Body of pancreas (tissue), 4 donors: ENCODE results near the gene SPOCK1. TPM values are rescaled to one million over a fixed set of nuclear protein-coding genes. Genes with fewer than 3 reads are reported as not detected.

Experiments
- ATAC-seq: fragments of 150-250 bp; one replicate; pipeline ENCODE4 v1.9.1; 2016
- DNase-seq, 4 donors: peaks; one replicate each; pipeline ENCODE4 v3.0.0-alpha.2; 2019
- H3K27ac ChIP-seq, 4 donors: fragments of 200-600 bp; sonication (generic); 1 replicate in 3 of 4; 2 replicates in 1 of 4; pipeline versions ENCODE4 v1.5.1 to v1.6.1; 2016 to 2019; ENCODE audit warnings: mild to moderate bottlenecking in 1 of 4, mixed read lengths in 1 of 4, moderate library complexity in 1 of 4
- H3K27me3 ChIP-seq, 2 donors: fragments of 200-600 bp; sonication (generic); one replicate each; pipeline ENCODE4 v1.6.0; 2016; ENCODE audit warnings: mild to moderate bottlenecking in 1 of 2
- H3K36me3 ChIP-seq, 2 donors: fragments of 200-600 bp; sonication (generic); replicated peaks in 1 of 2; 2 replicates each; pipeline ENCODE4 v1.5.1; 2016; ENCODE audit warnings: low read depth in 2 of 2; ENCODE audit not compliant: insufficient read depth in 1 of 2
- H3K4me1 ChIP-seq: fragments of 200-600 bp; sonication (generic); one replicate; pipeline ENCODE4 v1.6.0; 2016
- H3K4me3 ChIP-seq, 2 donors: fragments of 200-600 bp; sonication (generic); 1 replicate in 1 of 2; 2 replicates in 1 of 2; pipeline ENCODE4 v1.5.1; 2016 to 2019
- H3K9me3 ChIP-seq, 3 donors: fragments of 200-600 bp; sonication (generic); 1 replicate in 2 of 3; 2 replicates in 1 of 3; pipeline ENCODE4 v1.5.1; 2016
- POLR2A ChIP-seq, 3 donors: fragments of 450-650 bp; IDR thresholded peaks; one replicate each; pipeline ENCODE4 v1.6.1; 2016; ENCODE audit warnings: antibody characterized with exemption in 3 of 3, mild to moderate bottlenecking in 2 of 3
- WGBS, 2 donors: methylation state at CpG; one replicate each; pipeline ENCODE4 v1.1.5; 2017; 5-methylcytosine and 5-hydroxymethylcytosine counted together
- intact Hi-C: fragments of 100-400 bp; cut with DNase I; formaldehyde crosslinking; loops from one replicate; pipeline ENCODE4 v1.15.1; 2023
- total RNA-seq, 2 donors: library from RNA; depleted of rRNA; stranded (reverse); fragments of >200 nt; gene quantifications; one replicate each; pipeline ENCODE4 v1.1.0, GENCODE V29; 2016
- TF ChIP-seq, protein P1 (sequence below), 7 experiments: fragments of 450-650 bp in 4 of 7; fragments of 200-600 bp in 3 of 7; sonication (generic) in 3 of 7; IDR thresholded peaks; one replicate each; pipeline ENCODE4 v1.5.1; 2016 to 2019; ENCODE audit warnings: antibody characterized with exemption in 7 of 7

Gene SPOCK1
- total RNA-seq, 2 donors from 2014 or later: 22.4 to 30.6 TPM

DNA sequence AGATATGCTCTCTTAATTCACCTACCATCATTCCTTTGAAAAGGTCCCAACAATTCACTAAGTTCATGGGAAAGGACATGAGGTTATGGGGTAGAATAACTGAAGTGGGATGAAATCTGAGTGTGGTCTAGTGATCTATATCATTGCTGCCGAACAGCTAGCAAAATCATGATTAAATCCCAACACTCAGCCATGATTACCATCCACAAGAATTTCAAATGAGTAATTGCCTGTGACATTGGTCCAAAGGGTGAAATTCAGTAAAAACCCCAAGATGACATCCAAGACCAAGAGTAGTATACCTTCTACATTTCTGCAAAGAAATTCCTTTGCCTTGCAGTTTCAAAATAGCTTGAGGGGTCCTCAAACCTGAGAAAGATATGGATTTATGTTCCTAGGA is 225.6 kb downstream of the SPOCK1 start:
- TF ChIP-seq, protein P1, sequence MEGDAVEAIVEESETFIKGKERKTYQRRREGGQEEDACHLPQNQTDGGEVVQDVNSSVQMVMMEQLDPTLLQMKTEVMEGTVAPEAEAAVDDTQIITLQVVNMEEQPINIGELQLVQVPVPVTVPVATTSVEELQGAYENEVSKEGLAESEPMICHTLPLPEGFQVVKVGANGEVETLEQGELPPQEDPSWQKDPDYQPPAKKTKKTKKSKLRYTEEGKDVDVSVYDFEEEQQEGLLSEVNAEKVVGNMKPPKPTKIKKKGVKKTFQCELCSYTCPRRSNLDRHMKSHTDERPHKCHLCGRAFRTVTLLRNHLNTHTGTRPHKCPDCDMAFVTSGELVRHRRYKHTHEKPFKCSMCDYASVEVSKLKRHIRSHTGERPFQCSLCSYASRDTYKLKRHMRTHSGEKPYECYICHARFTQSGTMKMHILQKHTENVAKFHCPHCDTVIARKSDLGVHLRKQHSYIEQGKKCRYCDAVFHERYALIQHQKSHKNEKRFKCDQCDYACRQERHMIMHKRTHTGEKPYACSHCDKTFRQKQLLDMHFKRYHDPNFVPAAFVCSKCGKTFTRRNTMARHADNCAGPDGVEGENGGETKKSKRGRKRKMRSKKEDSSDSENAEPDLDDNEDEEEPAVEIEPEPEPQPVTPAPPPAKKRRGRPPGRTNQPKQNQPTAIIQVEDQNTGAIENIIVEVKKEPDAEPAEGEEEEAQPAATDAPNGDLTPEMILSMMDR (IDR thresholded peaks at IDR 0.05): no peak
- no peak for TF ChIP-seq POLR2A (IDR thresholded peaks at IDR 0.05)
- Histone ChIP-seq H3K36me3 (no peaks in the 10 kb centered on the region), H3K4me1 (peaks cover 14% of the 10 kb centered on the region), H3K27ac (no peak overlapping the region), H3K27me3 (no peaks in the 10 kb centered on the region), H3K9me3 (no peaks in the 10 kb centered on the region), H3K4me3 (no peak overlapping the region)
- intact Hi-C loops: no loop called here
- DNase-seq (no peak), ATAC-seq (no peak)
- 74 to 80% methylated on average over 1 of the region's 1 CpG for WGBS, 2 donors

- intact Hi-C loops: no loop called here
- ATAC-seq (no peak), DNase-seq (no peak)
- no peak for TF ChIP-seq POLR2A (IDR thresholded peaks at IDR 0.05)
- TF ChIP-seq, protein P1 (IDR thresholded peaks at IDR 0.05): no peak
- H3K4me1 ChIP-seq: peaks cover 14% of the 10 kb centered on the region
- no peak overlapping the region for H3K27ac ChIP-seq
- no peaks in the 10 kb centered on the region for H3K9me3 ChIP-seq
- H3K4me3 ChIP-seq: no peak overlapping the region
- H3K36me3 ChIP-seq: no peaks in the 10 kb centered on the region
- no peaks in the 10 kb centered on the region for H3K27me3 ChIP-seq
Observed at GRCh38 chr5:137272831-137273230, 226.3 kb downstream of the SPOCK1 start.

- intact Hi-C loops: no loop called here
- H3K4me1 ChIP-seq: peaks cover 14% of the 10 kb centered on the region
- WGBS, 2 donors: 57 to 60% methylated on average over 2 of the region's 2 CpGs
Observed at GRCh38 chr5:137269946-137270345, 229.2 kb downstream of the SPOCK1 start.

DNA sequence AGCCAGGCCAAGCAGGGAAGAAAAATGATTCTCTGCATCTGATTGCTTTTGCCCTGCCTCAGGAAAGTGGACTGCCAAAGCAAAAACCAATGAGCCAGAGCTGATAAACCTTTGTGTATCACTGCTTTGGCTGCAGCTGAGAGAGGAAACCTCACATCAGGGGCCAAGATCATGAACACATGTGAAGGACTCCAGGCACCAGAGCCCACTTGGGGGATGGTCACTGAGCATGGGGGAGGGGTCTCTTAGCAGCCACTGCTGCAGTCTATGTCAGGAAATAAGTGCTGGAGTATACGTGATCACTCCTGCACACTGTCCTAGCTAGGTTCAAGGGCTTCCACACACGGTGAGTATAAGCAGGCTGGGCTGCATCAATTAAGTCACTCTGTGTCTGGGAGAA is 229.9 kb downstream of the SPOCK1 start:
- H3K4me3 ChIP-seq: no peak overlapping the region
- no peak overlapping the region for H3K27ac ChIP-seq
- 23 to 27% methylated on average over 2 of the region's 2 CpGs for WGBS, 2 donors
- no peaks in the 10 kb centered on the region for H3K36me3 ChIP-seq
- H3K4me1 ChIP-seq: peaks cover 14% of the 10 kb centered on the region
- H3K9me3 ChIP-seq: no peaks in the 10 kb centered on the region
- no peak for ATAC-seq
- DNase-seq: no peak
- TF ChIP-seq, protein P1 (IDR thresholded peaks at IDR 0.05): no peak
- no peak for TF ChIP-seq POLR2A (IDR thresholded peaks at IDR 0.05)
- H3K27me3 ChIP-seq: no peaks in the 10 kb centered on the region
- intact Hi-C loops: no loop called here

More at GRCh38 chr5:137269946-137270345, 229.2 kb downstream of the SPOCK1 start:
- ATAC-seq (no peak), DNase-seq (no peak)
- Histone ChIP-seq H3K9me3 (no peaks in the 10 kb centered on the region), H3K27ac (no peak overlapping the region), H3K36me3 (no peaks in the 10 kb centered on the region), H3K4me3 (no peak overlapping the region), H3K27me3 (no peaks in the 10 kb centered on the region)
- TF ChIP-seq POLR2A (IDR thresholded peaks at IDR 0.05): no peak
- TF ChIP-seq, protein P1 (IDR thresholded peaks at IDR 0.05): no peak

DNA sequence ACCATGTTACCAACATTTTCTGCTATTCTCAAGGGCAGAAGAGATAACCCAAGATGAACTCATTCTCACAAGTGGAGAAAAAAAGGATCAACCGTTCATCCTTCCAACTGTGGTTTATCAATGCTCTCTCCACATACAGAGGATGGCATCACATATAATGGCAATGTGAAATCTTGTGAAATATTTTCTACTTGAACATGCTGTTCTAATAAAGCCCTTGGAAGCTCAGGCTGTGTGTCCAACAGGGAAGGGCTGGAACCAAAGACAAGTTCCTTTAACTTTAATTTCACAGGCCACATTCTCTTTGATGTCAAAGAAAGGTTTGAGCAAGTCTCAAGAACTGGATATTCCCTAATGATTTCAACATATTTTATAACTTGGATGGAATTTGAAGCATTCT is 230.5 kb downstream of the SPOCK1 start:
- intact Hi-C loops: no loop called here
- ATAC-seq (no peak), DNase-seq (no peak)
- no peak overlapping the region for H3K27ac ChIP-seq
- WGBS, 2 donors: 83 to 91% methylated on average over 1 of the region's 1 CpG
- no peaks in the 10 kb centered on the region for H3K27me3 ChIP-seq
- no peak overlapping the region for H3K4me3 ChIP-seq
- TF ChIP-seq POLR2A (IDR thresholded peaks at IDR 0.05): no peak
- TF ChIP-seq, protein P1 (IDR thresholded peaks at IDR 0.05): no peak
- no peaks in the 10 kb centered on the region for H3K9me3 ChIP-seq
- H3K4me1 ChIP-seq: peaks cover 19% of the 10 kb centered on the region
- H3K36me3 ChIP-seq: no peaks in the 10 kb centered on the region
